ENCODE measurements around the gene GID8. TPM values are rescaled to one million over a fixed set of nuclear protein-coding genes. Genes with fewer than 3 reads are reported as not detected.

Gene GID8
- polyA plus RNA-seq, 2 of the 4 experiments (the other 2 are of a cell fraction): 19.2 to 24.5 TPM

DNA sequence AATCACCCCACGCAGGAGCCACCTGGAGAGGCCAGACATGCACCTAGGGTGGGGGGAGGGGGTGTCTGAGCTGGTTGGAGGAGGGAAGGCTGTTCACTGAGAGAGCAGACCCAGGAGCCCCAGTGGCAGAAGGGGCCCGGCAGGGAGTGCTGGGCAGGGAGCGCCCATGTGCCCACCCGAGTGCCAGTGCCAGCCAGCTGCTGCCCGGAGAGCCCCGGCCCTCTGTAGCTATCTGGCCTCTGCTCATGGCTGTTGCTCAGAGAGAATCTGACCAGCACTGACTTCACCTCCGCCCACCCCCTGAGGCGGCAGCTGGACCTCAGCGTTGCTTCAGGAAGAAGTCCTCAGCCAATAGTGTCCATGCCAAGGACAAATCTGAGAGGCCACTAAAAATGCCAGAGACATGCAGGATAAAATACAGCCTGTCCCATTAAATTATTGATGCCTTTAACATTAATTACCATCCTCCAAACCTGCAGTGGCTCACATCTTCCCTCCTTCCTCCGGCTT lies 37.4 kb downstream of the GID8 start:
- CTCF ChIA-PET: interaction anchor here (1.3 kb wide), 2 partner anchors 100 to 237 kb away, joined by 3 read pairs; no protein-coding TSS in a partner anchor
- 43% methylated on average over 10 of the region's 10 CpGs for WGBS (ENCODE audit: missing lambda C conversion rate)
- Histone ChIP-seq H3K4me3 (no peak overlapping the region), H3K27ac (no peak overlapping the region), H3K9me3 (no peaks in the 10 kb centered on the region), H3K4me1 (0 out of 3 replicates have a peak, but pooled peaks cover 3% of the 10 kb centered on the region), H3K4me2 (no peak overlapping the region)
- FAIRE-seq (no peak), ATAC-seq (no peak), DNase-seq (ENCODE audit: low read depth in 1 of 2, low spot score in 1 of 2) (no peak)
- POLR2A ChIA-PET: no interaction called here
- TF ChIP-seq, protein P1, sequence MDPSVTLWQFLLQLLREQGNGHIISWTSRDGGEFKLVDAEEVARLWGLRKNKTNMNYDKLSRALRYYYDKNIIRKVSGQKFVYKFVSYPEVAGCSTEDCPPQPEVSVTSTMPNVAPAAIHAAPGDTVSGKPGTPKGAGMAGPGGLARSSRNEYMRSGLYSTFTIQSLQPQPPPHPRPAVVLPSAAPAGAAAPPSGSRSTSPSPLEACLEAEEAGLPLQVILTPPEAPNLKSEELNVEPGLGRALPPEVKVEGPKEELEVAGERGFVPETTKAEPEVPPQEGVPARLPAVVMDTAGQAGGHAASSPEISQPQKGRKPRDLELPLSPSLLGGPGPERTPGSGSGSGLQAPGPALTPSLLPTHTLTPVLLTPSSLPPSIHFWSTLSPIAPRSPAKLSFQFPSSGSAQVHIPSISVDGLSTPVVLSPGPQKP (IDR thresholded peaks at IDR 0.05; ENCODE audit: low read depth, low read length): no peak
- TF ChIP-seq, protein P2, sequence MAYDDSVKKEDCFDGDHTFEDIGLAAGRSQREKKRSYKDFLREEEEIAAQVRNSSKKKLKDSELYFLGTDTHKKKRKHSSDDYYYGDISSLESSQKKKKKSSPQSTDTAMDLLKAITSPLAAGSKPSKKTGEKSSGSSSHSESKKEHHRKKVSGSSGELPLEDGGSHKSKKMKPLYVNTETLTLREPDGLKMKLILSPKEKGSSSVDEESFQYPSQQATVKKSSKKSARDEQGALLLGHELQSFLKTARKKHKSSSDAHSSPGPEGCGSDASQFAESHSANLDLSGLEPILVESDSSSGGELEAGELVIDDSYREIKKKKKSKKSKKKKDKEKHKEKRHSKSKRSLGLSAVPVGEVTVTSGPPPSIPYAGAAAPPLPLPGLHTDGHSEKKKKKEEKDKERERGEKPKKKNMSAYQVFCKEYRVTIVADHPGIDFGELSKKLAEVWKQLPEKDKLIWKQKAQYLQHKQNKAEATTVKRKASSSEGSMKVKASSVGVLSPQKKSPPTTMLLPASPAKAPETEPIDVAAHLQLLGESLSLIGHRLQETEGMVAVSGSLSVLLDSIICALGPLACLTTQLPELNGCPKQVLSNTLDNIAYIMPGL (CRISPR knock-in tag; IDR thresholded peaks at IDR 0.05; ENCODE audit: borderline replicate concordance): no peak
- TF ChIP-seq RARB (CRISPR knock-in tag; IDR thresholded peaks at IDR 0.05): no peak
- no peak for TF ChIP-seq JUN (IDR thresholded peaks at IDR 0.05)
- TF ChIP-seq RAD21 (conservative IDR thresholded peaks at IDR 0.05 in 1 of 2, IDR thresholded peaks at IDR 0.05 in 1 of 2): no peak
- no peak for TF ChIP-seq CBX8 (IDR thresholded peaks at IDR 0.05)
- no peak for TF ChIP-seq CEBPB (IDR thresholded peaks at IDR 0.05)
- no peak for TF ChIP-seq PBX3 (IDR thresholded peaks at IDR 0.05)
- no peak for TF ChIP-seq FOSL2 (IDR thresholded peaks at IDR 0.05)
- TF ChIP-seq FOSL2 (CRISPR knock-in tag; IDR thresholded peaks at IDR 0.05): no peak
- TF ChIP-seq CHD4 (IDR thresholded peaks at IDR 0.05; ENCODE audit: borderline replicate concordance): no peak
- no peak for TF ChIP-seq HOXB5 (CRISPR knock-in tag; IDR thresholded peaks at IDR 0.05)
- TF ChIP-seq NPAS2 (CRISPR knock-in tag; IDR thresholded peaks at IDR 0.05; ENCODE audit: borderline replicate concordance): no peak
- TF ChIP-seq, protein P3, sequence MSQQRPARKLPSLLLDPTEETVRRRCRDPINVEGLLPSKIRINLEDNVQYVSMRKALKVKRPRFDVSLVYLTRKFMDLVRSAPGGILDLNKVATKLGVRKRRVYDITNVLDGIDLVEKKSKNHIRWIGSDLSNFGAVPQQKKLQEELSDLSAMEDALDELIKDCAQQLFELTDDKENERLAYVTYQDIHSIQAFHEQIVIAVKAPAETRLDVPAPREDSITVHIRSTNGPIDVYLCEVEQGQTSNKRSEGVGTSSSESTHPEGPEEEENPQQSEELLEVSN (IDR thresholded peaks at IDR 0.05; ENCODE audit: borderline replicate concordance, low read depth): no peak
- no peak for TF ChIP-seq MAZ (IDR thresholded peaks at IDR 0.05; ENCODE audit: borderline replicate concordance, low read depth, low read length)
- no peak for TF ChIP-seq EP300 (IDR thresholded peaks at IDR 0.05)
- TF ChIP-seq TFCP2L1 (CRISPR knock-in tag; IDR thresholded peaks at IDR 0.05): no peak

DNA sequence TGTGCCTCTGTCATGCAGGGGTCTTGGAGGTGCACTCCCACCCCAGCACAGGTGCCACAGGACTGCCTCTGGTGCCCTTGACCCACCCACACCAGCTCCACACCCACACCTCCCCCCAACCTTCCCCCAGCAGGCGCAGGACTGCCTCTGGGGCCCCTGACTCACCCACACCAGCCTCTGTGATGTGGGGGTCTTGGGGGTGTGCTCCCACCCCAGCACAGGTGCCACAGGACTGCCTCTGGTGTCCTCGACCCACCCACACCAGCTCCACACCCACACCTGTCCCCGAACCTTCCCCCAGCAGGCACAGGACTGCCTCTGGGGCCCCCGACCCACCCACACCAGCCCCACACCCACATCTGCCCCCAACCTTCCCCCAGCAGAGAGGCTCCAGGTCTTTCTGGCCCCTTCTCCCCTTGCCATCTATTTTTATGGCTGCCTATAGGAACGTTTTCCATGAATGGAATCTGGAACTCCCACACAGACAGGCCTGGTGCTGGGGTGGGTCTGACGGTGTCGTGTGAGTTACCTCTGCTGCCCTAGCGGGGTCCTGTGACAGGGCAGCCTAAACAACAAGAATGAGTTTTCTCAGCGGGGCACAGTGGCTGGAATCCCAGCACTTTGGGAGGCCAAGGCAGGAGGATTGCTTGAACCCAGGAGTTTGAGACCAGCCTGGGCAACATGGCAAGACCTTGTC lies 38.0 kb downstream of the GID8 start:
- Histone ChIP-seq H3K4me2 (no peak overlapping the region), H3K4me3 (no peak overlapping the region), H3K4me1 (0 out of 3 replicates have a peak, but pooled peaks cover 3% of the 10 kb centered on the region), H3K9me3 (no peaks in the 10 kb centered on the region), H3K27ac (no peak overlapping the region)
- no peak for FAIRE-seq
- no peak for DNase-seq (ENCODE audit: low read depth in 1 of 2, low spot score in 1 of 2)
- CTCF ChIA-PET: interaction anchor here (0.8 to 1.3 kb wide), 3 partner anchors 8 to 237 kb away, joined by 3 read pairs; no protein-coding TSS in a partner anchor
- ATAC-seq: no peak
- WGBS (ENCODE audit: missing lambda C conversion rate): 55% methylated on average over 8 of the region's 9 CpGs
- POLR2A ChIA-PET: no interaction called here
- TF ChIP-seq JUNB (IDR thresholded peaks at IDR 0.05): no peak
- TF ChIP-seq RNF2 (IDR thresholded peaks at IDR 0.05; ENCODE audit: borderline replicate concordance, low read depth): no peak
- TF ChIP-seq HDAC2 (IDR thresholded peaks at IDR 0.05): no peak
- TF ChIP-seq POLR2A (IDR thresholded peaks at IDR 0.05; ENCODE audit: low read length): no peak
- TF ChIP-seq KDM5A (IDR thresholded peaks at IDR 0.05): no peak
- no peak for TF ChIP-seq PHF8 (IDR thresholded peaks at IDR 0.05; ENCODE audit: borderline replicate concordance, low read depth)
- TF ChIP-seq MAX (IDR thresholded peaks at IDR 0.05): no peak
- TF ChIP-seq, protein P4, sequence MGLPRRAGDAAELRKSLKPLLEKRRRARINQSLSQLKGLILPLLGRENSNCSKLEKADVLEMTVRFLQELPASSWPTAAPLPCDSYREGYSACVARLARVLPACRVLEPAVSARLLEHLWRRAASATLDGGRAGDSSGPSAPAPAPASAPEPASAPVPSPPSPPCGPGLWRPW (IDR thresholded peaks at IDR 0.05): no peak
- TF ChIP-seq CHD4 (IDR thresholded peaks at IDR 0.05; ENCODE audit: borderline replicate concordance): no peak
- no peak for TF ChIP-seq ZSCAN20 (CRISPR knock-in tag; IDR thresholded peaks at IDR 0.05)

Data from A549 (cell line).